A204.1 (cell line): ENCODE data around the gene PDE3A.
"Not testable (repeated sequence)": the region's sequence is repeated elsewhere in the genome, so short reads cannot be mapped to it uniquely, and the experiment has no call there.

Experiments used
- FAIRE-seq: peaks from 2 replicates; lab custom pipeline; 2012; peaks lifted over from hg19 to GRCh38; lab: Jason Lieb, UNC

PDE3A gene

GRCh38 chr12:20555015-20555414, 186.7 kb downstream of the PDE3A start:
- FAIRE-seq, result no peak

- FAIRE-seq, result no peak
Measured at GRCh38 chr12:20555771-20556170, 187.4 kb downstream of the PDE3A start.

GRCh38 chr12:20557096-20557495, 188.8 kb downstream of the PDE3A start:
- no peak for FAIRE-seq

- no peak for FAIRE-seq
Measured at GRCh38 chr12:20560935-20561334, 192.6 kb downstream of the PDE3A start.

GRCh38 chr12:20561871-20562270, 193.5 kb downstream of the PDE3A start:
- FAIRE-seq, result no peak

GRCh38 chr12:20567413-20567812, 199.1 kb downstream of the PDE3A start:
- FAIRE-seq, result no peak

- FAIRE-seq, result no peak
Measured at GRCh38 chr12:20572451-20572850, 204.1 kb downstream of the PDE3A start.

GRCh38 chr12:20576528-20576927, 208.2 kb downstream of the PDE3A start:
- FAIRE-seq, result no peak

GRCh38 chr12:20577054-20577453, 208.7 kb downstream of the PDE3A start:
- FAIRE-seq, result no peak

GRCh38 chr12:20578142-20578541, 209.8 kb downstream of the PDE3A start:
- FAIRE-seq, result no peak

GRCh38 chr12:20585055-20585625, 216.8 kb downstream of the PDE3A start:
- no peak for FAIRE-seq

- FAIRE-seq, result no peak
Measured at GRCh38 chr12:20585913-20586312, 217.6 kb downstream of the PDE3A start.

- no peak for FAIRE-seq
Measured at GRCh38 chr12:20588042-20588441, 219.7 kb downstream of the PDE3A start.

- FAIRE-seq, result no peak
Measured at GRCh38 chr12:20590570-20590969, 222.2 kb downstream of the PDE3A start.

- FAIRE-seq, result no peak
Measured at GRCh38 chr12:20592556-20592955, 224.2 kb downstream of the PDE3A start.

- no peak for FAIRE-seq
Measured at GRCh38 chr12:20593611-20594010, 225.3 kb downstream of the PDE3A start.

- no peak for FAIRE-seq
Measured at GRCh38 chr12:20596061-20596460, 227.7 kb downstream of the PDE3A start.

GRCh38 chr12:20599757-20600156, 231.4 kb downstream of the PDE3A start:
- FAIRE-seq, result no peak

GRCh38 chr12:20601668-20602280, 233.4 kb downstream of the PDE3A start:
- peak; percentile 93 for FAIRE-seq

- no peak for FAIRE-seq
Measured at GRCh38 chr12:20602641-20603391, 234.5 kb downstream of the PDE3A start.

GRCh38 chr12:20604408-20605067, 236.2 kb downstream of the PDE3A start:
- no peak for FAIRE-seq

- FAIRE-seq, result not testable (repeated sequence)
Measured at GRCh38 chr12:20615020-20615419, 246.7 kb downstream of the PDE3A start.

- FAIRE-seq, result no peak
Measured at GRCh38 chr12:20616093-20616492, 247.8 kb downstream of the PDE3A start.
